Keratinocyte (primary cell): ENCODE results near the gene USP49.

Experiments
- CTCF ChIP-seq, 3 experiments: IDR thresholded peaks in 1 of 3; conservative IDR thresholded peaks in 1 of 3; optimal IDR thresholded peaks in 1 of 3; 2 replicates in 2 of 3; 3 replicates in 1 of 3; pipeline versions ENCODE3 to v1.5.1; 2011; ENCODE audit warnings: low read length in 3 of 3, mild to moderate bottlenecking in 3 of 3, moderate library complexity in 2 of 3, control low read depth in 1 of 3, inconsistent platforms in 1 of 3; ENCODE audit not compliant: insufficient read depth in 2 of 3; ENCODE audit errors: extremely low read depth in 1 of 3
- EZH2 ChIP-seq: IDR thresholded peaks from one replicate; pipeline ENCODE4 v1.6.1; 2012; ENCODE audit warnings: inconsistent platforms, mild to moderate bottlenecking, low read length, moderate library complexity

GRCh38 chr6:41877051-41877680 lies 18.0 kb downstream of the USP49 start:
- TF ChIP-seq CTCF (optimal IDR thresholded peaks at IDR 0.05 in 1 of 3, IDR thresholded peaks at IDR 0.05 in 1 of 3, conservative IDR thresholded peaks at IDR 0.05 in 1 of 3; ENCODE audit: extremely low read depth in 1 of 3, insufficient read depth in 2 of 3, low read length in 3 of 3) (no peak), EZH2 (no peak)
